Measurements from ENCODE around the gene TAF1C.

DNA sequence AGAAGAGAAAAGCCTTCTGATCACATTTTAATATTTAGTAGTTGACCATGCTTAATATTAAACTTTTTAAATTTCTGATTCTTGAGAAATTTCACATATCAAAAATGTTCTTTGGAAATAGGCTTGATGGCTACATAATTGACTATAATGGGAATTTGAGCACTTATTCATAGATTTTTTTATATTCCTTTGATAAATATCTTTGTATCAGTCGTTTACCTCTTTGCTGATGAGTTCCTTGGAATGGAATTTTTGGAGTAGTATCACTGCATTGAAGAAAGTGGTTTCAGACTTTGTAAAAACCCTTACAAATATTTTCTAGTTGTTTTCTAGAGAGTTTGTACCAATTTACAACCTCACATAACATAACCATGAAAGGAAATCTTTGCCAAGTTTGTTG, 27.1 kb downstream of the TAF1C start:
- TF ChIP-seq NBN (IDR thresholded peaks at IDR 0.05; ENCODE audit: low read depth) (no peak), POLR2A (conservative IDR thresholded peaks at IDR 0.05) (no peak), SIX5 (IDR thresholded peaks at IDR 0.05; ENCODE audit: borderline replicate concordance in 1 of 2, insufficient read depth in 1 of 2, low read depth in 1 of 2, low read length in 2 of 2) (no peak), ZNF24 (IDR thresholded peaks at IDR 0.05) (no peak), NRF1 (conservative IDR thresholded peaks at IDR 0.05 in 1 of 2, IDR thresholded peaks at IDR 0.05 in 1 of 2) (no peak), MYNN (IDR thresholded peaks at IDR 0.05) (no peak), MYNN (CRISPR knock-in tag; IDR thresholded peaks at IDR 0.05) (no peak)
